Measurements from ENCODE around the gene UBE2E2. TPM values are rescaled to one million over a fixed set of nuclear protein-coding genes. Genes with fewer than 3 reads are reported as not detected.
A peak's percentile ranks its signal among the peaks of the same experiment; 100 is the strongest.

Gene UBE2E2
- polyA plus RNA-seq (2011; rRNA removed) (40.2 and 41.9 TPM in 2 replicates), polyA minus RNA-seq (2011; rRNA and poly(A)+ RNA removed) (14.6 and 18.8 TPM in 2 replicates)

- peak; percentile 4 for DNase-seq (ENCODE audit: low read depth)
- peak within 1 kb of the TSS; percentile 93 for H3K4me3 ChIP-seq (ENCODE audit: low read depth, low read length)
- CTCF ChIA-PET, result interaction anchor here (0.7 kb wide), 1 partner anchor 10 kb away, joined by 4 read pairs; no protein-coding TSS in a partner anchor
- TF ChIP-seq, protein P1, sequence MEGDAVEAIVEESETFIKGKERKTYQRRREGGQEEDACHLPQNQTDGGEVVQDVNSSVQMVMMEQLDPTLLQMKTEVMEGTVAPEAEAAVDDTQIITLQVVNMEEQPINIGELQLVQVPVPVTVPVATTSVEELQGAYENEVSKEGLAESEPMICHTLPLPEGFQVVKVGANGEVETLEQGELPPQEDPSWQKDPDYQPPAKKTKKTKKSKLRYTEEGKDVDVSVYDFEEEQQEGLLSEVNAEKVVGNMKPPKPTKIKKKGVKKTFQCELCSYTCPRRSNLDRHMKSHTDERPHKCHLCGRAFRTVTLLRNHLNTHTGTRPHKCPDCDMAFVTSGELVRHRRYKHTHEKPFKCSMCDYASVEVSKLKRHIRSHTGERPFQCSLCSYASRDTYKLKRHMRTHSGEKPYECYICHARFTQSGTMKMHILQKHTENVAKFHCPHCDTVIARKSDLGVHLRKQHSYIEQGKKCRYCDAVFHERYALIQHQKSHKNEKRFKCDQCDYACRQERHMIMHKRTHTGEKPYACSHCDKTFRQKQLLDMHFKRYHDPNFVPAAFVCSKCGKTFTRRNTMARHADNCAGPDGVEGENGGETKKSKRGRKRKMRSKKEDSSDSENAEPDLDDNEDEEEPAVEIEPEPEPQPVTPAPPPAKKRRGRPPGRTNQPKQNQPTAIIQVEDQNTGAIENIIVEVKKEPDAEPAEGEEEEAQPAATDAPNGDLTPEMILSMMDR (IDR thresholded peaks at IDR 0.05; ENCODE audit: insufficient read depth, low read depth, low read length), result no peak
- H3K27me3 ChIP-seq (ENCODE audit: control insufficient read depth, insufficient read depth, low read length), result 0 out of 2 replicates have a peak, but pooled peaks cover 1% of the 10 kb centered on the region
- no peaks in the 10 kb centered on the region for H3K36me3 ChIP-seq (ENCODE audit: control insufficient read depth, insufficient read depth, low read length)
- POLR2A ChIA-PET, result no interaction called here
These were observed at the start of gene UBE2E2 for GRCh38 chr3:23202921-23203707. TSS of gene UBE2E2 (plus strand) at chr3:23203327.

DNA sequence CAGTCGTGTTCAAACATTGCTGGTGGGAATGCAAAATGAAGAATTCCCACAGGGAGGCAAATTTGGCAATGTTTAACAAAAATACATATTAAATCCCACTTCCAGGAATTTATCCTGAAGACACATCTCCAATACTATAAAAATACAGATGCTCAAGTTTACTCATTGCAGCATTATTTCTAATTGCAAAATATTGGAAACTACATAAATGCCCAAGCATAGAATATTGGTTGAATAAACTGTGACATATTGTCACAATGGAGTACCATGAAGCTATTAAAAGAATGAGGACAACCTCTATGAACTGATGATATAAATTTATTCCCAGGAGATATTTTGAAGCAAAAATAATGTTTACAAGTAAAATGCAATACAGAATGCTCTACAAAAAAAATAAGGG, 49.7 kb upstream of the UBE2E2 start:
- H3K27me3 ChIP-seq (ENCODE audit: control insufficient read depth, insufficient read depth, low read length), result peaks cover 1% of the 10 kb centered on the region
- ChIA-PET CTCF (no interaction called here), POLR2A (no interaction called here)
- DNase-seq (ENCODE audit: low read depth), result no peak
- no peaks in the 10 kb centered on the region for H3K36me3 ChIP-seq (ENCODE audit: control insufficient read depth, insufficient read depth, low read length)
- TF ChIP-seq, protein P1 (IDR thresholded peaks at IDR 0.05; ENCODE audit: insufficient read depth, low read depth, low read length), result no peak
- H3K4me3 ChIP-seq (ENCODE audit: low read depth, low read length), result no peak overlapping the region

DNA sequence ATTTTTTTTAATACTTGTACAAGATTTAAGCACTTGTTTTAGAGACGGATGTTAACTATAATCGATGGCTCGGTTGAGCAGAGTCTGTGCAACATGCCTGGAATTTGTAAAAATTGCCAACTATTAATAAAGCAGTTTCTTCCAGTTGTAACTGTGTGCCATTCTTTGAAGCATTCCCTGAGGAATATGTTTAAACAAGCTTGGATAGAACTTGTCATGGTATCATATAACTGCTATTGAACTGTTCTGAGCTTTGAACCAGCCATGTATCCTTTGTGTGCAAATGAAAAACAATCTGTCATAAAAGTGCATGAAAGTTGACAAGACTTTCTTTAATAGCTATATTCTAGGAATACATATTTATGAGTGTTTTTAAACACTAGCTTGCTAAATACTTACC, 45.8 kb upstream of the UBE2E2 start:
- Histone ChIP-seq H3K27me3 (ENCODE audit: control insufficient read depth, insufficient read depth, low read length) (no peaks in the 10 kb centered on the region), H3K36me3 (ENCODE audit: control insufficient read depth, insufficient read depth, low read length) (no peaks in the 10 kb centered on the region), H3K4me3 (ENCODE audit: low read depth, low read length) (no peak overlapping the region)
- CTCF ChIA-PET, result no interaction called here
- TF ChIP-seq, protein P1 (IDR thresholded peaks at IDR 0.05; ENCODE audit: insufficient read depth, low read depth, low read length), result no peak
- POLR2A ChIA-PET, result no interaction called here
- no peak for DNase-seq (ENCODE audit: low read depth)

- no peaks in the 10 kb centered on the region for H3K36me3 ChIP-seq (ENCODE audit: control insufficient read depth, insufficient read depth, low read length)
- no peaks in the 10 kb centered on the region for H3K27me3 ChIP-seq (ENCODE audit: control insufficient read depth, insufficient read depth, low read length)
- TF ChIP-seq, protein P1 (IDR thresholded peaks at IDR 0.05; ENCODE audit: insufficient read depth, low read depth, low read length), result no peak
- H3K4me3 ChIP-seq (ENCODE audit: low read depth, low read length), result no peak overlapping the region
- CTCF ChIA-PET, result no interaction called here
- DNase-seq (ENCODE audit: low read depth), result peak; percentile 64
- POLR2A ChIA-PET, result no interaction called here
These were observed 43.2 kb upstream of the UBE2E2 start for GRCh38 chr3:23159929-23160328.

GRCh38 chr3:23161308-23161707, 41.8 kb upstream of the UBE2E2 start:
- H3K27me3 ChIP-seq (ENCODE audit: control insufficient read depth, insufficient read depth, low read length), result no peaks in the 10 kb centered on the region
- ChIA-PET POLR2A (no interaction called here), CTCF (no interaction called here)
- no peak overlapping the region for H3K4me3 ChIP-seq (ENCODE audit: low read depth, low read length)
- TF ChIP-seq, protein P1 (IDR thresholded peaks at IDR 0.05; ENCODE audit: insufficient read depth, low read depth, low read length), result no peak
- no peak for DNase-seq (ENCODE audit: low read depth)
- H3K36me3 ChIP-seq (ENCODE audit: control insufficient read depth, insufficient read depth, low read length), result no peaks in the 10 kb centered on the region
